GM18502 (cell line): ENCODE measurements around the gene SPINT2.

Experiments used
- ATAC-seq: cut with Tn5 transposase; IDR thresholded peaks from one replicate; pipeline ENCODE4 v1.9.1; 2021; ENCODE audit warnings: mild to moderate bottlenecking; ENCODE audit not compliant: unreplicated experiment, poor library complexity

Gene SPINT2

GRCh38 chr19:38265921-38266429 lies 1.6 kb downstream of the SPINT2 start:
- ATAC-seq = no peak

- no peak for ATAC-seq
Measured at GRCh38 chr19:38266981-38267597, 2.7 kb downstream of the SPINT2 start.

GRCh38 chr19:38267761-38268483 lies 3.5 kb downstream of the SPINT2 start:
- ATAC-seq = no peak

- no peak for ATAC-seq
Measured at GRCh38 chr19:38268539-38268938, 4.2 kb downstream of the SPINT2 start.

- no peak for ATAC-seq
Measured at GRCh38 chr19:38270587-38271167, 6.3 kb downstream of the SPINT2 start.

GRCh38 chr19:38273499-38273898 lies 9.1 kb downstream of the SPINT2 start:
- no peak for ATAC-seq

- ATAC-seq = no peak
Measured at GRCh38 chr19:38274739-38275138, 10.4 kb downstream of the SPINT2 start.

- ATAC-seq = no peak
Measured at GRCh38 chr19:38276942-38277517, 12.7 kb downstream of the SPINT2 start.

- no peak for ATAC-seq
Measured at GRCh38 chr19:38277549-38277948, 13.2 kb downstream of the SPINT2 start.

- no peak for ATAC-seq
Measured at GRCh38 chr19:38277969-38278680, 13.8 kb downstream of the SPINT2 start.

- ATAC-seq = no peak
Measured at GRCh38 chr19:38278751-38279150, 14.4 kb downstream of the SPINT2 start.

- no peak for ATAC-seq
Measured at GRCh38 chr19:38280030-38280921, 15.9 kb downstream of the SPINT2 start.

GRCh38 chr19:38281811-38282566 lies 17.6 kb downstream of the SPINT2 start:
- ATAC-seq = no peak

- ATAC-seq = no peak
Measured at GRCh38 chr19:38283271-38283670, 18.9 kb downstream of the SPINT2 start.

GRCh38 chr19:38284422-38284821 lies 20.0 kb downstream of the SPINT2 start:
- no peak for ATAC-seq

- no peak for ATAC-seq
Measured at GRCh38 chr19:38285567-38285966, 21.2 kb downstream of the SPINT2 start.

- no peak for ATAC-seq
Measured at GRCh38 chr19:38287604-38288003, 23.2 kb downstream of the SPINT2 start.

GRCh38 chr19:38288123-38288855 lies 23.9 kb downstream of the SPINT2 start:
- ATAC-seq = no peak
